Mesodermal cell (in vitro differentiated cells): ENCODE results near the gene ZDHHC14.

Experiments used
- H3K27ac ChIP-seq: 2 replicates; pipeline ENCODE4 v1.7.0; 2013; ENCODE audit warnings: mild to moderate bottlenecking, low read depth, low read length, moderate library complexity; ENCODE audit not compliant: severe bottlenecking
- H3K36me3 ChIP-seq: 2 replicates; pipeline ENCODE4 v1.7.1; 2013; ENCODE audit warnings: mild to moderate bottlenecking, low read length, moderate library complexity; ENCODE audit not compliant: control insufficient read depth, insufficient read depth
- H3K4me1 ChIP-seq: one replicate; pipeline ENCODE4 v1.7.1; 2013; ENCODE audit warnings: mild to moderate bottlenecking, low read length; ENCODE audit not compliant: insufficient read depth, control insufficient read depth, poor library complexity, severe bottlenecking
- H3K4me3 ChIP-seq: 2 replicates; pipeline ENCODE4 v1.7.0; 2013; ENCODE audit warnings: low read length, control low read depth, mild to moderate bottlenecking; ENCODE audit not compliant: insufficient read depth, poor library complexity, severe bottlenecking; ENCODE audit errors: extremely low read depth
- H3K9me3 ChIP-seq: 2 replicates; pipeline ENCODE4 v1.7.1; 2013; ENCODE audit warnings: mild to moderate bottlenecking, low read length, moderate library complexity; ENCODE audit not compliant: control insufficient read depth
- WGBS, 2 experiments: methylation state at CpG; one replicate each; pipeline ENCODE4 v1.1.5; 2013; ENCODE audit warnings: missing lambda C conversion rate in 2 of 2; ENCODE audit not compliant: insufficient coverage in 2 of 2; 5-methylcytosine and 5-hydroxymethylcytosine counted together

Gene ZDHHC14

DNA sequence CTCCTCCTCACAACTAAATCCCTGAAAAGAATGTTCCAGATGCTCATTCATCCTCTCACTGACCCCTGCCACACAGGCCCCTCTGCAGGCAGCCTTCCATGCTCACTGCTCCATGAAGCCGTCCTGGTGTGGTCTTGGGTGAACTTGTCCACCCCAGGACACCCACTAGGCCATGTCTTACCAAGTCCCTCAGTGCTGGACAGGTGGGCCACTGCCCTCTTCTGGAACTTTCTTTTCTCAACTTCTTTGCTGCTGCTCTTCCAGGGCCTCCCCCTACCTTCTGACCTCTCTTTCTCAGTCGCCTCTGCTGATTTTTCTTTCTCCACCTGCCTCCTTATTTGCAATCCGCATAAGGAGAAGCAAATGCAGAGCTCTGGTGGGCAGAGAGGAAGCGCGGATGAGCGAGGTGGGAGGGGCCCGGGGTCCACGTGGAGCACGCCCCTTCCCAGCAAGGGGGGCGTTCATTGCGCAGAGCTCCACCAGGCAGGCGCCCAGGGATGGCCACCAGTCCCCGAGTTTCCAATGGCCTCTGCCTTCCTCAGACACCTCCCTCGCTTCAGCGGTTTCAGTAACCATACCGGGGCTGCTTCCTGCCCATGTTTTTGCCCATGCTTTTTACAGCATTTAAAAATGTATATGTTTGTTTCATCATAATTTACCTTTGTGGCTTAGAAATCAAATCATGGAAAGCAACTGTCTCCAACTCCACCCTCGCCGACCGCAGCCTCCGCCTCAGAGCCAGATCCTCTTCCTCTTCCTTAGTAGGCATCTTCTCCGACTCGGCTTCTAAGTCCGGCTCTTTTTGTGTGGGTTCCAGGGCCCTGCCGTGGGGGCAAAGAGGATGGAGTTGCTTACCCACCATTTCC lies 129.6 kb downstream of the ZDHHC14 start:
- WGBS, 2 experiments: 82 to 89% methylated on average over 14 to 17 of the region's 24 CpGs
- no peaks in the 10 kb centered on the region for H3K9me3 ChIP-seq
- H3K4me3 ChIP-seq: no peak overlapping the region
- H3K4me1 ChIP-seq: peaks cover 6% of the 10 kb centered on the region
- H3K36me3 ChIP-seq: no peaks in the 10 kb centered on the region
- no peak overlapping the region for H3K27ac ChIP-seq

DNA sequence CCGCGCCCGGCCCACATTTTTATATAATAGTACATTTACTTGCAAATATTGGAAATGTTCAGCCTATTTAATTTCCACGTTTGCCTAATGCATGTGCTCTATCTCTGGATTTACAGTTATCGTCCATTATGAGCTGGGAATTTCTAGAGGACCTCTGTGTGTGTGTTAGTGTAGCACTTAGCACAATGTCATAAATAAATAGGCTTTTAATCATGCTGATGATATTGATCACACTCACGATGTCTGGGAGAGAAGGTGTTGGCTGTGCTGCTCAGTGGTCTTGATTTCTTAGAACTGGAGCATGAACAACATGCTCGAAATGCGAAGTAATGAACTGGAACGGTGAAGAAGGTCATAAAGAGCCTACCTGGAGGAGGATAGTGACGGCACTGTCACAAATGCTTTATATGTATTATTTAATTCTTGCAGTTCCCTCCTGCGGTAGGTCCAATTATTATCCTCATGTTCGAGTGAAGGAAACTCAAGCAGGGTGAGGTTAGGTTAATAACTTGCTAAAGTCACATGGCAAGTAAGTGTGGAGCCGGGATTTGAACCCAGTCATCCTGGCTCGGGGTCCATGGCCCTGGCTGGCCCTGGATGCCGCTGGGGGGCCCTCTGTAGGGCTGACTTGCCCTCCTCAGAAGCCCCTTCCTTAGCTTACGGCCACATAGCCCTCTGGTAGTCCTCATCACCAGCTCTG lies 130.8 kb downstream of the ZDHHC14 start:
- Histone ChIP-seq H3K27ac (no peak overlapping the region), H3K9me3 (no peaks in the 10 kb centered on the region), H3K4me3 (no peak overlapping the region), H3K36me3 (no peaks in the 10 kb centered on the region), H3K4me1 (peaks cover 8% of the 10 kb centered on the region)
- 94% methylated on average over 7 to 12 of the region's 16 CpGs for WGBS, 2 experiments

DNA sequence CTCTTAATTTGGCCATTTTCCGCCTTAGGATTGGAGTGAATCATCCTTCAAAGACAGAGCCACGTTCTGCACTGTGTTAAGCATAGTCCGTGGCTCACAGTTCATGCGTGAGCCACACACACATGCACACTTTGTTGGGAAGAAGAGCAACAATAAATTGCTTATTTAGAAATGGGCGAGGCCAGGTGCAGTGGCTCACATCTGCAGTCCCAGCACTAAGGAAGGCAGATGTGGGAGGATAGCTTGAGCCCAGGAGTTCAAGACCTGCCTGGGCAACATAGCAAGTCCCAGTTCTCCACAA lies 131.3 kb downstream of the ZDHHC14 start:
- Histone ChIP-seq H3K9me3 (no peaks in the 10 kb centered on the region), H3K4me1 (peaks cover 8% of the 10 kb centered on the region), H3K4me3 (no peak overlapping the region), H3K36me3 (no peaks in the 10 kb centered on the region), H3K27ac (no peak overlapping the region)
- 93 to 95% methylated on average over 3 to 4 of the region's 5 CpGs for WGBS, 2 experiments

DNA sequence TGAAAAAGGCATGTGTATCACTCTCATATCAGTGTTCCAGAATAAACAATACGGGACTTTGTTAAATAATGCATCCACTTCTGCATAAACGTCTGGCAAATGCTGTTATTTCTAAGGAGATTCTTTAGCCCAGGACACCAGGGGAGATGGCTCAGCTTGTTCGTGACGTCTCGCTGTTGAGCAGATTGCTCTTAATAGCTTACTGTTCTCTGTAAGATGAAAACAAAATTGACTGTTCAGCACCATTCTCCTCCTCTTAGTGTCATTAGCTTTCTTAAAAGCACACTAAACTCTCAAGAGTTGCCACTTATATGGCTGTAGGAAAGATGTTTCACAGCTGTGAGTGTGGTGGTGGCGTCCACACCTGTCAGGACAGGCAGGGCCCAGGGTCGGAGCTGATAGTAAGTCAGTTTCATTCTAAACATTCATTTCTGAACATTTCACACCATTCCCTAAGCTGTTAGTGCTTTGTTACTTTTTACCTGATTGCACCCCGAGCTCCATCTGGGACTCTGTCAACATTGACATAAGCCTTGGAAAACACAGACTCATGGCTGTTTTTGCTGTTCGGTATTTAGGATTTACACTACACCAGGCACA lies 132.1 kb downstream of the ZDHHC14 start:
- Histone ChIP-seq H3K27ac (no peak overlapping the region), H3K36me3 (no peaks in the 10 kb centered on the region), H3K4me1 (peaks cover 8% of the 10 kb centered on the region), H3K4me3 (no peak overlapping the region), H3K9me3 (no peaks in the 10 kb centered on the region)
- 86 to 91% methylated on average over 5 to 9 of the region's 9 CpGs for WGBS, 2 experiments

DNA sequence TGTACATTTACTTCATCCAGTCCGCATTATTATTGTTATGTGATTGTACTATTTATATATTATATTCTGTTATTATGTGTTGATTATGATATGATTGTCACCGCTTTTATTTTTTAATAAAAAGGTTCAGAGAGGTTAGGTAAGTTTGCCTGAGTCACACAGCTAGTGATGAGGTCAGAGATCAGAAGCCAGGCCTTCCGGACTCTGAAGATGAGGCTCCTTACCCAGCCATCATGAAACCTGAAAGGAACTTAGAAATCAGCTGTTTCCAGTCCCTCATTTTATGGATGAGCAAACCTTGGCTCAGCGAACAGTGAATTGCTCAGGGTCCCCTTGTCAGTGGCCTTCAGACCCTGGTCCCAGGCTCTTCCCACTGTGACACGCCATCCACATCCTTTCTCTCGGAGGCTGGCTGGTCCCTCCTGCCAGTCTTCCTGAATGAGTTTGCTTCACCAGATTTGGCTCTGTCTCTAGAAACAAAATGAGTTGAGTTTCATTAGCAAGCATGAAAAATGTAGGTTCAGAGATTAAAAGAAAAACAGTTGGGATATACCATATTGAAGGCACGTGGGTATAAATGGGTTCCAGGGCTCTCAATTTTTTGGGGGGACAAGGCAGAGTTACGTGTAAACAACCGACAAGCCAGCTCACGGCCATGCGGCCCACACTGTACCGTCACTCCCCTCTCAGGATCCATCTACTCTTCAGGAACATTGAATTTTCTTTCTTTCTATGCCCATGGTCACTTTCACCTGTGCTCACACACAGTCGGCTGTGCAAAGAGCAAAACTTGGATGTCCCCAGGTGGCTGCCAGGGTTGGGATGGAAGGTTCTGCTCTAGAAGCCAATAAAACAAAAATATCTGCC lies 132.9 kb downstream of the ZDHHC14 start:
- 94 to 97% methylated on average over 10 to 12 of the region's 13 CpGs for WGBS, 2 experiments
- no peaks in the 10 kb centered on the region for H3K9me3 ChIP-seq
- no peak overlapping the region for H3K27ac ChIP-seq
- H3K4me3 ChIP-seq: no peak overlapping the region
- H3K36me3 ChIP-seq: no peaks in the 10 kb centered on the region
- H3K4me1 ChIP-seq: peaks cover 8% of the 10 kb centered on the region

DNA sequence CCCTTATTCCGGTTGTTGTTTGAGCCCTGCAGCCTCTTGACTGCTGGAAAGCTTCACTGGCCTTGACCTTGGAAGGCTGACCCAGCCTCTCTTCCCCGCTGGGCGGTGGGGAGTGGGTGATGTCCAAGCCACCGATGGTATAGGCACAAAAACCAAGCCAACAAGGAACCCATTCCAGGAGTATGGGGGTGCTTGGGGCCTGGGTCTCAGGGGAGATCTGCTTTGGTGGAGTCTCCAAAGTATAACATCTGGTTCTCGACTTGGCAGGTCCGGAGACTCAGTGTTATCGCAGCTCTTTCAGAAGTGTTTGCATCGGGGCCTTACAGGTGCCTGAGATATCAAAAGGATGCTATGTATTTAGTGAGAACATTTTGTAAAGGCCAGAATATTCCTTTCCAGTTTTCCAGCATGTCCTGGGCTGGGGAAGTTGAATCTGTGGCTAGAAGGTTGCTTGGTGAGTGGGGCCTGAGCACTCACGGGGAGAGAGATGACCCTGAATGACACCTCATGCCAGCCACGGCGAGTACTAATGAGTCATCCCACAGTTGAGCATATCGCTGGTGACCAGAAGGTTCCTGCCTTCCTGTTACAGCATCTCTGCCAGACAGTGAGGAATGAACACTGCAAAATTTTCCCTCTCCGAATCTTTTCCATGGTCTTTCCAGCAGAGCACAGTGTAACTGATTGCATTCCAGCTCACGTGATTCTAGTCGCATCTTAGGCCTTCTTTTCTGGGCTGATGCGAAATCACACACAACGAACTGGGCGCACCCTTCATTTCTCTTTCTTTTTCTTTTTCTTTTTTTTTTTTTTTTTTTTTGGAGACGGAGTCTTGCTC lies 133.9 kb downstream of the ZDHHC14 start:
- H3K9me3 ChIP-seq: no peaks in the 10 kb centered on the region
- peak overlapping the region; percentile 7 for H3K27ac ChIP-seq
- H3K36me3 ChIP-seq: no peaks in the 10 kb centered on the region
- WGBS, 2 experiments: 80 to 84% methylated on average over 14 to 15 of the region's 19 CpGs
- no peak overlapping the region for H3K4me3 ChIP-seq
- peaks cover 8% of the 10 kb centered on the region for H3K4me1 ChIP-seq

DNA sequence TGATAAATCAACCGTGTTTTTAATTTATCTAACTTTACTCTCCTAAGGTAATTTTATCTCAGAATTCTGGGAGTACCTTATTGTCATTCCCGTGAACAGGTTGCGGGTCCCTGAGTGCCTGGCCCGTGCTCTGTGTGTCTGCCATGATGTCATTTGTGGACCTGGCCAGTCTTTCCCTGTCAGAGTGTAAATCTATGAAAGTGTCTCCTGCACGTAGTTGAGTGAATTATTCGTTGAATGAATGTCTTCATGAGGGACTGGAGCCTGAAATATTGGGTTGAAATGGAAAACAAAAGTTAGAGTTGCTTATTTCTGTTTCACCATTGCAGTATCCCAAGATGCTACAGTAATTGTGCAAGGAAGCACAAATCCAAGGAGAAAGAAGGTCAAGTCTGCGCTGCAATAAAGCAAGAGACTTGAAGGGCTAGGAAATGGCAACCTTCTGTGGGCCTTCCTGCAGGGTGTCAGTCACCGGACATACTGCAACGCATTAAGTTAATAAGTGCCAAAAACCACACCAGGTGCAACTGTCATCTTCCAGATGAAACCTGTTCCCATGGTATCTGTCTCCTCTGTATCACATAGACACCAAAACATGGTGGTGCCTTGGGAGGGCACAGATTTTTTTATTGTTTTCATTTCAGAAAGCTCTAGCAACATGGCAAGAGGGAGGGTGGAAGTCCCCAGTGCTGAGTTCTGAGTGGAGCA lies 135.5 kb downstream of the ZDHHC14 start:
- Histone ChIP-seq H3K4me1 (peaks cover 8% of the 10 kb centered on the region), H3K27ac (no peak overlapping the region), H3K36me3 (no peaks in the 10 kb centered on the region), H3K9me3 (no peaks in the 10 kb centered on the region), H3K4me3 (no peak overlapping the region)
- 94 to 98% methylated on average over 8 to 9 of the region's 9 CpGs for WGBS, 2 experiments

DNA sequence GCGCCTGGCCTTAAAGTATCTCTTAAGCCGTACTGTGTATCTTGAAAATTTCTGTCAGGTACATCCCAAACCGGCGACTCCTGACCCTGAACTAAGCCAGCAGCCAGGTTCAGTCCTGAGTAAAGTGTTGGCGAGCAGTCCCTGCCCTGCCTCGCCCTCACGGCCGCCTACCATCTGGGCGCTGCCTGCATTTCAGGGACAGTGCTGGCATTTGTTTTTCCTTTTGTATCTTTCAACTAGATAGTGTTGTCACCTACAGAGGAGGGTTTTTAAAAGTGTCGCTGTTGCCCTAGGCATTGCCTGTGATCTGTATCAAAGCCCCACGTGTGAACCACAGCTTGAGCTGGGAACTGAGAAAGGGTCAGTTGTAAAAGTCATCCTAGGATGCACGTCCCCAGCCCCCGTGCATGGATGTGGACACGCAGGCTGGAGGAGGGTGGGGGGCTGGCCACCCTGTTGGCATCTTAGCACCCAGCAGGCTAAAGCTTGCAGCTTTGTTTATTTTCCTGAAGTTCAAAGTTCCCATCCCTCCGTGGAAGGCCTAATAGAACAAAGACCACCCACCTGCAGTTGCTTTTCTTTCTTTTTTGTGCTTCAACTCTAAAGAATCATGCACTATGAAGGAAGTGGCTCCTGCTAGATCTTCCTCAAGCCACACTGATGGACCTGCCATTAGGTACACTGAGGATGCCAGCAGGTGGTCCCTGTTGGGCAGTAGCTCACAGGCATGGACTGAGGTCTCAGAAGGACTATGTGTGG lies 136.8 kb downstream of the ZDHHC14 start:
- peaks cover 8% of the 10 kb centered on the region for H3K4me1 ChIP-seq
- H3K9me3 ChIP-seq: no peaks in the 10 kb centered on the region
- no peak overlapping the region for H3K27ac ChIP-seq
- no peak overlapping the region for H3K4me3 ChIP-seq
- H3K36me3 ChIP-seq: no peaks in the 10 kb centered on the region
- 74 to 77% methylated on average over 11 to 13 of the region's 15 CpGs for WGBS, 2 experiments
